GM20000 (cell line): ENCODE data around the gene MYRIP.

ENCODE experiments used
- DNase-seq: peaks from one replicate; pipeline ENCODE4 v3.0.0; 2012; ENCODE audit warnings: low spot score
- CTCF ChIP-seq: IDR thresholded peaks from 2 replicates; pipeline ENCODE4 v1.5.1; 2012; ENCODE audit warnings: mild to moderate bottlenecking, control low read depth; ENCODE audit errors: extremely low read depth, missing control alignments

Gene MYRIP

GRCh38 chr3:40247714-40248454, 438.5 kb downstream of the MYRIP start:
- DNase-seq: no peak
- TF ChIP-seq CTCF: no peak

GRCh38 chr3:40248591-40248990, 439.2 kb downstream of the MYRIP start:
- no peak for DNase-seq
- TF ChIP-seq CTCF: no peak

- TF ChIP-seq CTCF: no peak
- no peak for DNase-seq
Observed at GRCh38 chr3:40249168-40249567, 439.8 kb downstream of the MYRIP start.

- TF ChIP-seq CTCF: no peak
- no peak for DNase-seq
Observed at GRCh38 chr3:40254491-40254890, 445.1 kb downstream of the MYRIP start.

GRCh38 chr3:40254891-40255290, 445.5 kb downstream of the MYRIP start:
- no peak for TF ChIP-seq CTCF
- DNase-seq: no peak

GRCh38 chr3:40255532-40255931, 446.1 kb downstream of the MYRIP start:
- TF ChIP-seq CTCF: no peak
- no peak for DNase-seq

GRCh38 chr3:40258064-40258463, 448.7 kb downstream of the MYRIP start:
- TF ChIP-seq CTCF: no peak
- DNase-seq: no peak
